CD4-positive, alpha-beta T cell treated with Interleukin-15 for 4 hours (primary cell): Measurements from ENCODE around the gene PROB1.
"Not testable (repeated sequence)": the region's sequence is repeated elsewhere in the genome, so short reads cannot be mapped to it uniquely, and the experiment has no call there.

Source experiments
- DNase-seq: peaks from one replicate; pipeline ENCODE4 v3.0.0-alpha.2; 2020; ENCODE audit warnings: low spot score

The PROB1 gene

DNA sequence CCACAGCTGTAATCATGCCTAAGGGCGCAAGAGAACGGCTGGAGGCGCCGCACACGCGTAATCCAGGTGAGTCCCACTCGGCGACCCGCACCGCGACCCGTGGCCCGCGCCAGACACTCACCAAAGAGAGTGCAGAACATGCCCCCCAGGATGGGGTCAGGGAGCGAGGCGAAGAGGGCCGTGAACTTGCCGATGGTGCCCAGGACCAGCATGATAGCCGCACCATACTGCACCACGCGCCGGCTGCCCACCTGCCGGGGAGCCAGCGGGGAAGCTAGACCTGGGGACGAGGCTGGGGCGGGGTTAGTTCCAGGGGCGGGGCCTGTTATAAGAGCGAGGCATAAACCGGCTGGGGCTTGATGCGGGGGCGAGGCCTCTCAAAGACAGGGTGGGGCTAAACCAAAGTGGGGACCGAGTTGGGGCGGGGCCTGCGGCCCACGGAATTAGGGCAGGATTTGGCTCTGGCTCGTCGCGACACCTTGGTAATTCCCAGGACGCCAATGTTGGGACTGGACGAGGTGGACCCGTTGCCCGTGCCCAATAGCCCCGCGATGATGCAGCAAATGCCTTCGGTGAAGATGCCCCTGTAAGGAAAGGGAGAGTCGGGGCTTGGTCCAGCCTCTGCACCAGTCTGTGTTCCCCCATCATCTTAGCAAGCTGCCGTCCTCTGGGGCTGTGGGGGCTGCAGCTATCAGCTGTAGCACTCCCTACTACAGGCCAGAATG is 16.6 kb downstream of the PROB1 start:
- no peak for DNase-seq

DNA sequence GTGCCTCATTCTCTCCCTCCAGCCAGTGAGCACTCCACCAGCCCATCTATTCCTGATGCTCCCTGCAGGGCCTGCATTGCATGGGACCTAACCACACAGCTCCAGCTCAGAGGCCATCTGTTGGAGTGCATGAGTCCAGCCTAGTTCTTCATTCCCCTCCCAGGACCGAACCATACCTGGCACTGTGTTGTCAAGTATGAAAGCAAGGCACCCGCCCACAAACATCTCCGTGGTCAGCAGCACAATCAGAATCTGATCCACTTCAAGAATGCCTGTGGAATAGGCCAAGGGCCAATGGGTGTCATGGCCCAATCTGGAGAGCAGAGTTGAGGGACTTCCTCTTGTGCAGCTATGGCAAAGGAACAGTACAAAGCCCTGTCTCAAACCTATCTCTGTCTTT is 17.7 kb downstream of the PROB1 start:
- no peak for DNase-seq

DNA sequence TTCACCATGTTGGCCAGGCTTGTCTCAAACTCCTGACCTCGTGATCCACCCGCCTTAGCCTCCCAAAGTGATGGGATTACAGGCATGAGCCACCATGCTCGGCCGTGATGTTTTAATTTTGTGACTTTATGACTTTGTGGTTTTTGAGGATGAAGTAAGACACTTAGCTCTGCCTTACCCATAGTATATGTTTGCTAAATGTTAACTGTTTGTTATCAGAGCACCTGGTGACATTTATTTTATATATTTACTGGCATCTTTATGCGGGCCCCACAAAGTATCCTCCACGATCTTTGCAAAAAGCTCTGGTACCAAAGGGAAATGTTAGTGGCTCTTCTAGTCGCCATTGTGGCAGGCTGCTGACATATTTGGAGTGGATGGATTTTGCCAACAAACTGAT is 18.5 kb downstream of the PROB1 start:
- no peak for DNase-seq

DNA sequence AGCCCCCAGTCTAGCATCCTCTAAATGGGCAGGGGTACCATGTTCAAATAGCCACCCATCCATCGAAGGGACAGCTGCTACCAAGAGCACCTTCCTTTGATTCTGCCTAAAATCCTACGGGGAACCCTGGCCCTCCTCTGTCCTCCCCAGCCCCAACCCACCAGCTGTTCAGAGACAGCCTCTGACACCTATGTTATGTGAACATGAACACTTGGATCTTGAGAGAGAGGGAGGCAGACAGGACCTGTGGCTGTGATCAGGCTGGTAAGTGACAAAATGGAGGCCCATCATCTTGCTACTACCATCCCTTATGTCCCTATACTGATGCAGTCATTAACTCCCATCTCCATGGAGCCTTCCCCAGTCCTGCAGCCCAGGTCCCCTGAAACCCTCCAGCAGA is 20.0 kb downstream of the PROB1 start:
- no peak for DNase-seq

DNA sequence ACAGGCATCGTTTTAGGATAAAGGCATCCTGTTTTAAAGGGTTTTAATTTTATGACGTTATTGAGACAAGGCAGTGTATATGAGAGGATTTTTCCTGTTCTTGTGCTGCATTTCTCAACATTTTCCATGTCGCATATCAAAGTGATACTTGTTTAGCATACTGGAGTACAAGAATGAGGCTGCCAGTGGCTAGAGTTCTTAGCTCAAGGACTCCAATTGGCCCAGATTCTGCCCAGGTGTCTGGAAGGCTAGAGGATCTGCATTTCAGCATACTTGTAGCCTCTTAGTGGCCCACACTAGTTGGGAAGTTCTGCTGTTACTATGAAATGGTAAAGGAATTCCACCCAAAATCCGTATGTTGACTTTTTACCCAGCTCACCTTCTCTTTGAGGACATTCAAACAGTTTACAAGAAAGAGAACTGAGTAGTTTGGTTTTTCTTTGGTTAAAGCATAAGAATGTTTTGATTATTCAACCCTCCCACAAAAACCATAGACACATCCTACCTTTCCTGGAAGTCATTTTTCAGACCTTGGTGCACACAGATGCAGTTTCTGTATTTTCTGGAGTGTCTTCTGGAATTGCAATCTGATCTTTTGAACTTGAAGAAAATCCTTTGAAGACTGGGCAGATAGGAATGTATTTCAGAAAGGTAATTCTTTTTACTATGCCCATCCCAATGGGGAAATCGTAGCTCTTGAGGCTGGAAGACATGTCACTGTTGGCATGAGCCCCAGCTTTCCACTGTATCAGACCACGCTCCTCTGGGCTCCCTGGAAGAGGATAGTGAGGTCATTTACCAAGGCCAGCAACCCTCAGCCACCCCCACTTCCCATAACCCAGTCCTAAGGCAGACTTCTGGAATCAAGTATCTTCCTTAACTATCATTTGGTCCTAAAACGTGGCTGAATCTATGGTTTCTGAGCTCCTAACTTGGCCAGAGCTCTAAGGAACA is 23.1 kb downstream of the PROB1 start:
- DNase-seq, result no peak

DNA sequence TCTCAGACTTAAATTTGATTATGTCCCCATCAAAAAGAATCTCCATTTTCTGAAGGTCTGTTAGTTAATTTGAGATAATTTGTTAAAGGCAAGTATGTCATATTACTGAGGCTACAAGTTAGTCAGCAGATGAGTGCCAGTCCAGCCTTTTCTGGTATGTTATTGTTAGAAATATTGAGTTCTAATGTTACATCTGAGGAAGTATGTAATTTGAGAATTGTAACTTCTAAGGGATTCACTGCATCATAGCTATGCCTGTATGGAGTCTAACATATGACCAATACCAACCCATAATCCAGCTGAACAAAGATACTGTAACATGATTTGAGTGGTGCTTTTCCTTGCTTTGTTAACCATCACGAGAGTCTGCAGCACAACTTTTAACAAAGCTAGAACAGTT is 25.7 kb downstream of the PROB1 start:
- DNase-seq, result no peak

DNA sequence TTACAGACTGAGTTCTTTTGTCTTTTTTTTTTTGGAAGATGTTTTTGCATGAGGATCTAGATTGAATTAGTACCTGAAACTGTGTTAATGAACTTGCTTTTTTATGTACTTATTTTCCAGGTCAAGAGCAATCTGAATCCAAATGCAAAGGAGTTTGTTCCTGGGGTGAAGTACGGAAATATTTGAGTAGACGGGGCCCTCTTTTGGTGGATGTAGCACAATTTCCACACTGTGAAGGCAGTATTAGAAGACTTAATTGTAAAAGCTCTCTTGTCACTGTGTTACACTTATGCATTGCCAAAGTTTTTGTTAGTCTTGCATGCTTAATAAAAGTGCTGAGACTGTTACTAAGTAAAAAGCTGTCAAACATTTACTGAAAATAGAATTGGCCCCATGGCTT is 26.3 kb downstream of the PROB1 start:
- no peak for DNase-seq

DNA sequence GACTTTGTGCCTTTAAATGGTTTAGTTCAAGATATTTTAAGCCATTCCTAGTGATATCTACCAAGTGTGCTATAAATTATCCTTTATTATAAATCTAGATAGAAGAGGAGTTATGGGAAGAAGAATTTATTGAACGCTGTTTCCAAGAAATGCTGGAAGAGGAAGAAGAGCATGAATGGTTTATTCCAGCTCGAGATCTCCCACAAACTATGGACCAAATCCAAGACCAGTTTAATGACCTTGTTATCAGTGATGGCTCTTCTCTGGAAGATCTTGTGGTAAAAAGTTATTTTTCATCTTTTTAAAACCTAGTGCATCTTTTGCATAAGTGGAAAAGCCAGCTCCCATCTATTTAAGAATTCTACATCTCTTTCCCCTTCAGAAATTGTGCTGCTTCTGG is 30.4 kb downstream of the PROB1 start:
- DNase-seq, result no peak

DNA sequence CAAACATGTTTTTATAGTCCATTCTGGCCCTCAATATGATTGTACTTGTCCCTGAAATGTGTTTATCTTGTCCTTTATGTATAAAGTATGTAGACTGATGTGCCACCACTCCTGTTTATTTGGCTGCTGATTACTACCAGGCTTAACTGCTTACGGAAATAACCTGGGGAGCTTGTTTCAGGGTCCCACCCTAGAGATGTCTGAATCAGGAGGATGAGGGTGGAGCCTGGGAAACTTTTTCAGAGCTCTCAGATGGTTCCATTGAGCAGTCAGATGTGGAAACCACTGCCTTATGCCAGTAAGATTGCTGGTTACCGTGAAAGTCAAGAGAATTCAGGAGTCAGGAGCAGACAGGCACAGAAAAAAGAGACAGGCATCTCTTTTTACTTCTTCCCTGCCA is 31.0 kb downstream of the PROB1 start:
- DNase-seq, result no peak

DNA sequence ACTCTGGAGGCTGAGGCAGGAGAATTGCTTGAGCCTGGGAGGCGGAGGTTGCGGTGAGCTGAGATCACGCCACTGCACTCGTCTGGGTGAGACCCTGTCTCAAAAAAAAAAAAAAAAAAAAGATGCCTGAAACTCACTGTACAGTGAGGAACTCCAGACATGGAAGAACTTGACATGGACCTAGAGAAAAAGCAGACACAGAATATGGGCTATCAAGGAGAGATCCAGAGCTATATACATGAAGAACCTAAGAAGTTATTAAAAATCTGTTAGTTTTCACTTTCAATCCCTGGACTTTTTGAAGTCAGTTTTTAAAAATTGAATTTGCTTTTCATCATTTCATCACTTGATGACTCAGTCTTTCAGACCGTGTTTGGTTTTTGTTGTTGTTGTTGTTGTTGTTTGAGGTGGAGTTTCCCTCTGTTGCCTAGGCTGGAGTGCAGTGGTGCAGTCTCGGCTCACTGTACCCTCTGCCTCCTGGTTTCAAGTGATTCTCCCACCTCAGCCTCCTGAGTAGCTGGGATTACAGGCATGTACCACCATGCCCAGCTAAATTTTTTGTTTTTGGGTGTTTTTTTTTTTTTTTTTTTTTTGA is 33.0 kb downstream of the PROB1 start:
- DNase-seq, result no peak

DNA sequence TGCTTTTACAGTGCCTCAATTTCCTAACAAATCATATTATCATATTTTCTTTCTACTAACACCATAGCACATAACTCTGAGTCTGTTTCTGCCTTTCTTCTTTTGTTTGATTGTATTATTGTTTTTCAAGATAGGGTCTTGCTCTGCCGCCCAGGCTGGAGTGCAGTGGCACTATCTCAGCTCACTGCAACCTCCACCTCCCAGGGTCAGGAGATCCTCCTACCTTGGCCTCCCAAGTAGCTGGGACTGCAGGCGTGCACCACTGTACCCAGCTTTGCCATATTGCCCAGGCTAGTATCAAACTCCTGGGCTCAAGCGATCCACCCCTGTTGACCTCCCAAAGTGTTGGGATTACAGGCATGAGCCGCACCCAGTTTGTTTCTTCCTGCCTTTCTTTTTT is 34.5 kb downstream of the PROB1 start:
- DNase-seq, result no peak

DNA sequence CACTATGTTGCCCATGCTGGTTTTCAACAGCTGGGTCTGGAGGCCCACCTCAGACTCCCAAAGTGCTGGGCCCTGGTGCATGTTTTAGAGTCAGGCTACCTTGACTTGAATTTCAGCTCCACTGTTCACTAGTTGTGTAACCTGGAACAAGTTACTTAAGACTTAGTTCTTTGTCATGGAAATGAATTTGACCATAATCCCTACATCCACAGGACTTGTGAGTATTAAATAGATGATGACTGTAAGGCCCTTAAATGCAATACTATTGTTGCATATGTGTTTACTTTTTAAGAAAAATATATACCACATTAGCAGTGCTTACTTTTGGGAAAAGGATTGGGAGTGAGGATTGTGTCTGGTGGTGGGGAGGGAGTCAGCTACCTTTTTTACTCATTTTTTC is 36.8 kb downstream of the PROB1 start:
- no peak for DNase-seq

DNA sequence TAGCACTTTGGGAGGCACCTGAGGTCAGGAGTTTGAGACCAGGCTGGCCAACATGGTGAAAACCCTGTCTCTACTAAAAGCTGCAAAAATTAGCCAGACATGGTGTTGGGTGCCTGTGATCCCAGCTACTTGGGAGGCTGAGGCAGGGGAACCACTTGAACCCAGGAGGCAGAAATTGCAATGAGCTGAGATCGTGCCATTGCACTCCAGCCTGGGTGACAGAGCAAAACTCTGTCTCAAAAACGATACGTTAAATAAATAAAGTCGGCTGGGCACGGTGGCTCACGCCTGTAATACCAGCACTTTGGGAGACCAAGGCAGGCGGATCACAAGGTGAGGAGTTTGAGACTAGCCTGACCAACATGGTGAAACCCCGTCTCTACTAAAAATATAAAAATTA is 39.0 kb downstream of the PROB1 start:
- DNase-seq, result not testable (repeated sequence)

DNA sequence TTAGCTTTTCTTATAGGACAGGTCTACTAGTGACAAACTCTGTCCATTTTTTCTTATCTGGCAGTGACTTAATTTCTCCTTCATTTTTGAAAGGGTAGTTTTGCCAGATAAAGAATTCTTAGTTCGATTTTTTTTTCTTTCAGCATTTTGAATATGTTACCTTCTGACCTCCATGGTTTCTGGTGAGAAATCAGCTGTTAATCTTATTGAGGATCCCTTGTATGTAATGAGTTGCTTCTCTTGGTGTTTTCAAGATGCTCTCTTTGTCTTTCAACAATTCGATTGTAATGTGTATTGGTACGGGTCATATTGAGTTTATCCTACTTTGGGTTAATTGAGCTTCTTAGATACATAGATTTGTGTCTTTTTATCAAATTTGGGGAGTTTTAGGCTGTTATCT is 40.7 kb downstream of the PROB1 start:
- no peak for DNase-seq

DNA sequence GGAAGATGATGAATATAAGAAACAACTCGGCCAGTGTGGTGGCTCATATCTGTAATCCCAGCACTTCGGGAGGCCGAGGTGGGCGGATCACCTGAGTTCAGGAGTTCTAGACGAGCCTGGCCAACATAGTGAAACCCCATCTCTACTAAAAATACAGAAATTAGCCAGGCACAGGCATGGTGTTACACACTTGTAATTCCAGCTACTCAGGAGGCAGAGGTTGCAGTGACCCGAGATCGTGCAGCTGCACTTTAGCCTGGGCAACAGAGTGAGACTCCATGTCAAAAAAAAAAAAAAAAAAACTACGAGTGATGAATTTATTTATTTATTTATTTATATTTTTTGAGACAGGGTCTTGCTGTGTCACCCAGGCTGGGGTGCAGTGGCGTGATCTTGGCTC is 47.0 kb downstream of the PROB1 start:
- not testable (repeated sequence) for DNase-seq

DNA sequence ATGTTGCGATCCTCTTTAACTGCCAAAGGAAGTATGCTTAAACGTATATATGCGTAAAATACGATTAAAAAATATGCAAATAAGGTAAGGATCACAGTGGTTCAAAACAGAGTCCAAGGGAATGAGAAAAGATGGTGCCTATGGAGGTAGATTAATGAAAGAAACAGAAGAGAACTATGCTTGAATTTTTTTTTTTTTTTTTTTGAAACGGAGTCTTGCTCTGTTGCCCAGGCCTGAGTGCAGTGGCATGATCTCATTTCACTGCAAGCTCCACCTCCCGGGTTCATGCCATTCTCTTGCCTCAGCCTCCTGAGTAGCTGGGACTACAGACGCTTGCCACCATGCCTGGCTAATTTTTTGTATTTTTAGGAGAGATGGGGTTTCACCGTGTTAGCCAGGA is 49.5 kb downstream of the PROB1 start:
- DNase-seq, result not testable (repeated sequence)

DNA sequence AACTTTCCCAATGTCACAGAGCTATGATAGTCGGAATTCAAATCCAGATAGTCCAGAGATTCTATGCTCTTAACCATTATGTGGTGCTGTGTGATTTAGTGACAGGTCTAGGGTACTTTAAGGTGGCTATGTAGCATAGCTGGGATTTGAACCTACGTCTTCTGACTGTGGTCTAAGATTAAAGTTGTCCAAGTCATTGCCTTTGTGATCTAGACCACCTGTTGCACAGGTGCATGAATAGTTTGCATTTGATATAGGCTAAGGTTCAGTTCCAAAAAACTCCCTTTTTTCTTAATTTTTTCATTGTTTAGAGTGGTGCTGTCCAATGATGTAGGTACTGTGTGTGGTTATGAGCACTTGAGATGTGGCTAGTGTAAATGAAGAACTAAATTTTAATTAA is 50.7 kb downstream of the PROB1 start:
- DNase-seq, result no peak

DNA sequence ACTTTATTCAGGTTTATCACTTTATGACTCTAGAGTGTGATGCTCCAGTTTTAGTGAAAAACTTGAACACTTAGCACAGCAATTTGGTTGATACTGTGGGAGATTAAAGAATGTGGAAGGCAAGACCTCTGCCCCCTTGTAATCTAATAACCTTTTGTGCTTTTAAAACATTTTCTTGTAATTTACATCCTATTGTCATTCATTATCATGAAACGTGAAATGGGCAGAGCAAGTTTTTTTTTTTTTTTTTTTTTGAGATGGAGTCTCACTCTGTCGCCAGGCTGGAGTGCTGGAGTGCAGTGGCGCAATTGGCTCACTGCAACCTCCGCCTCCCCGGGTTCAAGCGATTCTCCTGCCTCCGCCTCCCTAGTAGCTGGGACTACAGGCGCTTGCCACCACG is 51.4 kb downstream of the PROB1 start:
- DNase-seq, result no peak

DNA sequence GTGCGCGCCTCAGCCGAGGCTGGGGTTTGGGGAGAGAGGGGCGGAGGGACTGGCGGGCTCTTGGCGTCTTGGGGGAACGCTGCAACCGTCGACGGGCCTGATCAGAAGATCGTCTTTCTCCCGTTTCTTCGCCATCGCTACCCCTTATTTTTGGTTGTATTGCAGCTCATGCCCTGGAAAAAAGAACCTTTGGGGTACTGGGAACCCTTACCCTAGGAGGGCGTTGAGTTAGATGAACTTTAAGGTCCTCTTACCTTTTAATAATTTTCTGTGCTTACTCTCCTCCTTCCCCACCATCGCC is 52.5 kb downstream of the PROB1 start:
- peak; percentile 83 for DNase-seq

DNA sequence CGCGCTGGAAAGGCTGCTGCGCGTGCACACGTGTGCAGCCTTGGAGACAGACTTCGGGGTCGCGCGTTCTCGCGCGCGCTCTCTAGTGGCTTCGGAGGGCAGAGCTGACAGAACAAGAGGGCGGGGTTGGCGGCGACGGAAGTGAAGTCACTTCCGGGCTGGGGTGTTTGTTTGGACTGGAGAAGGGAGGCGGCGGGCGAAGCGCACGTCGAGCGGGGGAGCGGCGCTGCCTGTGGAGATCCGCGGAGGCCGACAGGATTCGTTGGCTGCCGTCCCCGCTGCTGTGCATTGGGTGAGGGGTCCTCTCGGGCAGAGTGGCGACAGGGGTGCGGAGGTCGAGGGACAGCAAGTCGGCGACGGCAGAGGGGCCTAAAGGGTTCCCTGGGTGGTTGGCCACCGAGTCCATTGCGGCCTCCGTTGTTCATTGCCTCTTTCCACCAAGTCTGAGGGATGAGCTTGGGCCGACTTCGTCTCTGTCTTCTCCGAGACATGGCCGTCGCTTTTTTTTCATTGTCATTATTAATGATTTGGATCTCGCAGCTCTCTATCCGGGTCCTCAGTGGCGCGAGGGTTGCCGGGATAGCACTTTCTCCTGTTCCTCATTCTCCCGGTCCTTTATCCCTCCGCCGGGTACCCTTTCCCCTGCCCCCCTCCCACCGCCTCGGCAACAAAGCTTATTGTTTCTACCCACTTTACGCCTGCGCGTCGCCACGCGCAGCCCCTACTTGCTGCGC is 53.0 kb downstream of the PROB1 start, which contains the start of gene PAIP2:
Gene PAIP2, plus strand, starts transcription at position 166 of the 734 bp plus-strand sequence. CDS start 21,931 bp downstream, outside the sequence.
- peak; percentile 96 for DNase-seq

DNA sequence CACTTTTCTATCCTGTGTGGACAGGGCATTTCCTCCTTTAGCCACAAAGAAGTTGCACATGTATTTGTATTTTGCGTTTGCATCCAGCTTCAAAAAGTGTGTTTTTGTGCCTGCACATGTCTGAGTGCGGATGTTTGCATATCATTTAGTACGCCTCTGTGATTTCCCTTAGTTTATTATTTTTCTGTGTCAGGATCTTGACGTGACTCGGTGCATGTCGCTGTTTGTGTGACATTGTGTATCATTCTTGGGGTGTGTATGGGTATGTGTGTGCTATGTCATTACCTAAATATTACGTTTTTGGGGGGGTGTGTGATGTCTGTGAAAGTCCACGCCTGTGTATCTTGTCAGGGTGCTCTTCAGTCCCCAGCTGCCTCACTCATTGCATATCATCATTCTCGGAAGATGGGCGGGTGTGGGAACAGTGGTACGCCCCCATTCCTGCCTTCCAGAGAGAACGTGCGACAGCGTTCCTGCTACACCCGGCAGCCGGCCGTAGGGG is 53.7 kb downstream of the PROB1 start:
- DNase-seq, result no peak
